ENCODE results near the gene EIF1AD.

GRCh38 chr11:66014804-66015453 lies 13.0 kb upstream of the EIF1AD start:
- TF ChIP-seq CTCF (IDR thresholded peaks at IDR 0.05) (no peak), POLR2A (IDR thresholded peaks at IDR 0.05) (no peak)
